ENCODE results near the gene KCTD17.

- TF ChIP-seq CTCF (IDR thresholded peaks at IDR 0.05) (no peak), POLR2A (IDR thresholded peaks at IDR 0.05; ENCODE audit: low read length) (no peak), RNF2 (IDR thresholded peaks at IDR 0.05; ENCODE audit: borderline replicate concordance, low read depth) (no peak), USF2 (IDR thresholded peaks at IDR 0.05) (no peak)
These were observed 12.2 kb downstream of the KCTD17 start for GRCh38 chr22:37063431-37064420.

Data from A549 (cell line).